ENCODE measurements around the gene GIT1.

Gene GIT1

GRCh38 chr17:29593591-29594518 lies 4.4 kb upstream of the GIT1 start:
- peak in 1 of 2 experiments; percentile 18 for DNase-seq

- DNase-seq, result peak; percentile 64 to 69
These were observed 3.6 kb upstream of the GIT1 start, which contains the start of gene ANKRD13B for GRCh38 chr17:29592850-29593551. ANKRD13B (plus strand) TSS chr17:29593132; CDS start chr17:29593622, 490 bp downstream.

GRCh38 chr17:29591737-29592608 lies 2.5 kb upstream of the GIT1 start:
- peak; percentile 79 to 84 for DNase-seq

- peak; percentile 69 to 77 for DNase-seq
These were observed 1.8 kb upstream of the GIT1 start for GRCh38 chr17:29591146-29591736.

GRCh38 chr17:29590411-29591145 lies 1.1 kb upstream of the GIT1 start:
- peak in 1 of 2 experiments; percentile 62 for DNase-seq

GRCh38 chr17:29588562-29589411 lies 661 bp downstream of the GIT1 start:
- peak in 1 of 2 experiments; percentile 27 for DNase-seq

- DNase-seq, result no peak
These were observed 1.4 kb downstream of the GIT1 start for GRCh38 chr17:29588017-29588561.

GRCh38 chr17:29587591-29587990 lies 1.9 kb downstream of the GIT1 start:
- DNase-seq, result no peak

GRCh38 chr17:29586676-29587469 lies 2.6 kb downstream of the GIT1 start:
- DNase-seq, result no peak

GRCh38 chr17:29585080-29585751 lies 4.2 kb downstream of the GIT1 start:
- no peak for DNase-seq

- no peak for DNase-seq
These were observed 4.9 kb downstream of the GIT1 start for GRCh38 chr17:29584452-29585079.

GRCh38 chr17:29583324-29584248 lies 5.9 kb downstream of the GIT1 start:
- no peak for DNase-seq

GRCh38 chr17:29582772-29583171 lies 6.7 kb downstream of the GIT1 start:
- no peak for DNase-seq

GRCh38 chr17:29582254-29582765 lies 7.1 kb downstream of the GIT1 start:
- DNase-seq, result no peak

GRCh38 chr17:29581583-29582253 lies 7.7 kb downstream of the GIT1 start:
- DNase-seq, result peak in 1 of 2 experiments; percentile 39

Data from NCI-H2081 (cell line).